Transverse colon (tissue), 4 donors: ENCODE results near the gene LRRC4C.

Experiments
- EP300 ChIP-seq: sonication (generic); formaldehyde crosslinking; IDR thresholded peaks from one replicate; pipeline ENCODE4 v1.6.1; 2017; ENCODE audit warnings: antibody characterized with exemption, low read depth
- POLR2A ChIP-seq: fragments of 450-650 bp; IDR thresholded peaks from one replicate; pipeline ENCODE4 v1.6.1; 2016; ENCODE audit warnings: antibody characterized with exemption, mild to moderate bottlenecking, moderate library complexity
- POLR2AphosphoS5 ChIP-seq, 3 donors: sonication (generic); formaldehyde crosslinking; IDR thresholded peaks; one replicate each; pipeline ENCODE4 v1.6.1; 2016; ENCODE audit warnings: antibody characterized with exemption in 3 of 3
- TF ChIP-seq, protein P1 (sequence below), 5 experiments: fragments of 200-600 bp in 3 of 5; fragments of 450-650 bp in 2 of 5; sonication (generic) in 3 of 5; IDR thresholded peaks; 1 replicate in 2 of 5; 2 replicates in 3 of 5; pipeline ENCODE4 v1.5.1; 2016 to 2017; ENCODE audit warnings: antibody characterized with exemption in 5 of 5, inconsistent platforms in 3 of 5, mild to moderate bottlenecking in 2 of 5, moderate library complexity in 1 of 5

DNA sequence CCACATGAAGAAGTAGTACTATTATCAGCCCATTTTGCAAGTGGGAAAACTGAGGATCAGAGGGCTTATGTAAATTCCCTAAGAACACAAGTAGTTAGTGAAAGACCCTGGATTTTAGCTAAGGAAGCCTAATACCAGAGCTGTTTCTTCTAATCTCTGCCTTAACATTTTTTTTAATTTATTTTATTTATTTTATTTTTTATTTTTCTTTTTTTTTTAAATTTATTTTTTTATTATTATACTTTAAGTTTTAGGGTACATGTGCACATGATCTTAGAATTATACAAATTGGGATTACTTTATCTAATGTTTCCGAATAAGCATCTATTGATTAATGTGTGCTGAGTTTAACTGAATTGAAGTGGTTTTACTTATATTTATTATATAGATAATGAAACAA, 1015.3 kb downstream of the LRRC4C start:
- TF ChIP-seq, protein P1, sequence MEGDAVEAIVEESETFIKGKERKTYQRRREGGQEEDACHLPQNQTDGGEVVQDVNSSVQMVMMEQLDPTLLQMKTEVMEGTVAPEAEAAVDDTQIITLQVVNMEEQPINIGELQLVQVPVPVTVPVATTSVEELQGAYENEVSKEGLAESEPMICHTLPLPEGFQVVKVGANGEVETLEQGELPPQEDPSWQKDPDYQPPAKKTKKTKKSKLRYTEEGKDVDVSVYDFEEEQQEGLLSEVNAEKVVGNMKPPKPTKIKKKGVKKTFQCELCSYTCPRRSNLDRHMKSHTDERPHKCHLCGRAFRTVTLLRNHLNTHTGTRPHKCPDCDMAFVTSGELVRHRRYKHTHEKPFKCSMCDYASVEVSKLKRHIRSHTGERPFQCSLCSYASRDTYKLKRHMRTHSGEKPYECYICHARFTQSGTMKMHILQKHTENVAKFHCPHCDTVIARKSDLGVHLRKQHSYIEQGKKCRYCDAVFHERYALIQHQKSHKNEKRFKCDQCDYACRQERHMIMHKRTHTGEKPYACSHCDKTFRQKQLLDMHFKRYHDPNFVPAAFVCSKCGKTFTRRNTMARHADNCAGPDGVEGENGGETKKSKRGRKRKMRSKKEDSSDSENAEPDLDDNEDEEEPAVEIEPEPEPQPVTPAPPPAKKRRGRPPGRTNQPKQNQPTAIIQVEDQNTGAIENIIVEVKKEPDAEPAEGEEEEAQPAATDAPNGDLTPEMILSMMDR (IDR thresholded peaks at IDR 0.05) = no peak
- TF ChIP-seq POLR2AphosphoS5 (IDR thresholded peaks at IDR 0.05) = no peak
- TF ChIP-seq POLR2A = no peak
- TF ChIP-seq EP300 = no peak
